SK-N-SH (cell line): ENCODE measurements around the gene PARD3B. TPM values are rescaled to one million over a fixed set of nuclear protein-coding genes. Genes with fewer than 3 reads are reported as not detected.

Experiments
- CTCF ChIA-PET: fragments of 300-600, 350-600 bp; formaldehyde crosslinking; extraction: SDS; loops from one replicate; lab custom pipeline; 2021; lab: Yijun Ruan, JAX
- POLR2A ChIA-PET: fragments of 350-600 bp; sonication (Branson Sonifier 250); formaldehyde crosslinking; extraction: SDS; loops from one replicate; lab custom pipeline; 2020; ENCODE audit warnings: antibody characterized with exemption, inconsistent platforms; lab: Yijun Ruan, JAX
- DNase-seq: peaks from one replicate; pipeline ENCODE4 v3.0.0; 2012
- H2AFZ ChIP-seq: fragments of 200-600 bp; sonication (generic); 2 replicates; pipeline ENCODE4 v1.8.1; 2016; ENCODE audit warnings: antibody characterized with exemption, mild to moderate bottlenecking, low read depth
- H3F3A ChIP-seq: fragments of 200-600 bp; sonication (generic); replicated peaks from 2 replicates; pipeline ENCODE3; 2016; ENCODE audit warnings: antibody characterized with exemption, mild to moderate bottlenecking; ENCODE audit not compliant: insufficient read depth
- H3K27ac ChIP-seq, 2 experiments: fragments of 200-500 bp in 1 of 2; fragments of 200-600 bp in 1 of 2; sonication (Bioruptor generic) in 1 of 2; sonication (generic), shearing (Covaris generic) in 1 of 2; 2 replicates each; pipeline versions ENCODE4 v1.5.1 to v1.6.1; 2014 to 2016; ENCODE audit warnings: low read depth in 2 of 2, inconsistent platforms in 1 of 2, low read length in 1 of 2, mild to moderate bottlenecking in 1 of 2, mixed read lengths in 1 of 2
- H3K27me3 ChIP-seq: fragments of 200-600 bp; sonication (generic), shearing (Covaris generic); 2 replicates; pipeline ENCODE4 v1.6.1; 2016; ENCODE audit warnings: mixed run types; ENCODE audit not compliant: insufficient read depth
- H3K36me3 ChIP-seq, 2 experiments: fragments of 200-500 bp in 1 of 2; fragments of 200-600 bp in 1 of 2; sonication (Bioruptor generic) in 1 of 2; sonication (generic) in 1 of 2; replicated peaks in 1 of 2; 2 replicates each; pipeline versions ENCODE3 to v1.5.1; 2014 to 2016; ENCODE audit warnings: low read length in 1 of 2, mild to moderate bottlenecking in 1 of 2; ENCODE audit not compliant: insufficient read depth in 2 of 2, control insufficient read depth in 1 of 2
- H3K4me1 ChIP-seq, 2 experiments: fragments of 200-500 bp in 1 of 2; fragments of 200-600 bp in 1 of 2; sonication (Bioruptor generic) in 1 of 2; sonication (generic), shearing (Covaris generic) in 1 of 2; 2 replicates each; pipeline versions ENCODE4 v1.5.1 to v1.6.1; 2014 to 2016; ENCODE audit warnings: low read depth in 1 of 2, low read length in 1 of 2, mixed run types in 1 of 2; ENCODE audit not compliant: insufficient read depth in 2 of 2, control insufficient read depth in 1 of 2
- H3K4me2 ChIP-seq: fragments of 200-600 bp; sonication (generic), shearing (Covaris generic); 2 replicates; pipeline ENCODE4 v1.6.1; 2017; ENCODE audit warnings: mixed run types
- H3K4me3 ChIP-seq, 2 experiments: fragments of 200-500 bp in 1 of 2; fragments of 200-600 bp in 1 of 2; sonication (Bioruptor generic) in 1 of 2; sonication (generic), shearing (Covaris generic) in 1 of 2; 2 replicates each; pipeline versions ENCODE4 v1.5.1 to v1.8.1; 2014 to 2016; ENCODE audit warnings: low read depth in 2 of 2, inconsistent platforms in 1 of 2, low read length in 1 of 2, mild to moderate bottlenecking in 1 of 2, mixed read lengths in 1 of 2, moderate library complexity in 1 of 2
- H3K79me2 ChIP-seq: fragments of 200-600 bp; sonication (generic); 2 replicates; pipeline ENCODE4 v1.8.1; 2017; ENCODE audit warnings: mild to moderate bottlenecking; ENCODE audit not compliant: insufficient read depth
- H3K9ac ChIP-seq: fragments of 200-600 bp; sonication (generic); 2 replicates; pipeline ENCODE4 v1.6.1; 2017; ENCODE audit warnings: mixed run types
- H3K9me2 ChIP-seq: fragments of 200-600 bp; sonication (generic); 2 replicates; pipeline ENCODE4 v1.6.1; 2017; ENCODE audit warnings: mixed run types
- H3K9me3 ChIP-seq: fragments of 200-600 bp; sonication (generic); 2 replicates; pipeline ENCODE4 v1.6.1; 2017; ENCODE audit warnings: mixed run types, mild to moderate bottlenecking, moderate library complexity
- H4K20me1 ChIP-seq: fragments of 200-600 bp; sonication (generic); 2 replicates; pipeline ENCODE4 v1.6.1; 2017; ENCODE audit warnings: mild to moderate bottlenecking, mixed run types; ENCODE audit not compliant: insufficient read depth
- CTCF ChIP-seq: fragments of 200-600 bp; sonication (generic); IDR thresholded peaks from 2 replicates; pipeline ENCODE4 v1.6.1; 2017; ENCODE audit warnings: antibody characterized with exemption, mild to moderate bottlenecking, moderate library complexity
- ELF1 ChIP-seq: IDR thresholded peaks from 2 replicates; pipeline ENCODE4 v1.4.0; 2012
- EP300 ChIP-seq, 2 experiments: IDR thresholded peaks; 2 replicates each; pipeline versions ENCODE4 v1.4.0 to v1.6.1; 2012; ENCODE audit warnings: borderline replicate concordance in 1 of 2, low read depth in 1 of 2, low read length in 1 of 2
- EZH2phosphoT487 ChIP-seq: fragments of 200-600 bp; sonication (generic); IDR thresholded peaks from 2 replicates; pipeline ENCODE4 v1.6.1; 2017; ENCODE audit warnings: low read depth, mixed run types, mild to moderate bottlenecking, antibody characterized with exemption, moderate library complexity, borderline replicate concordance
- FOSL2 ChIP-seq: IDR thresholded peaks from 2 replicates; pipeline ENCODE4 v1.4.0; 2012; ENCODE audit warnings: low read depth, mild to moderate bottlenecking, moderate library complexity, borderline replicate concordance
- FOXJ3 ChIP-seq: sonication (generic); formaldehyde crosslinking; IDR thresholded peaks from 2 replicates; pipeline ENCODE4 v1.5.1; 2020; ENCODE audit warnings: mild to moderate bottlenecking, missing genetic modification reagents
- FOXM1 ChIP-seq: IDR thresholded peaks from 2 replicates; pipeline ENCODE4 v1.4.0; 2012; ENCODE audit warnings: low read depth, mild to moderate bottlenecking
- IRF3 ChIP-seq: fragments of 150-350 bp; IDR thresholded peaks from 2 replicates; pipeline ENCODE4 v1.6.1; 2016; ENCODE audit warnings: mild to moderate bottlenecking, low read depth, low read length
- NFIC ChIP-seq: IDR thresholded peaks from 2 replicates; pipeline ENCODE4 v1.4.0; 2012; ENCODE audit warnings: borderline replicate concordance
- NRF1 ChIP-seq: IDR thresholded peaks from 2 replicates; pipeline ENCODE4 v1.6.1; 2012; ENCODE audit warnings: low read depth, mild to moderate bottlenecking, low read length
- POLR2AphosphoS5 ChIP-seq: IDR thresholded peaks from 2 replicates; pipeline ENCODE4 v1.6.1; 2012; ENCODE audit warnings: low read depth, low read length
- RAD21 ChIP-seq: IDR thresholded peaks from 2 replicates; pipeline ENCODE4 v1.6.1; 2012; ENCODE audit warnings: mild to moderate bottlenecking, low read length
- RCOR1 ChIP-seq: fragments of 150-350 bp; IDR thresholded peaks from 2 replicates; pipeline ENCODE4 v1.6.1; 2017; ENCODE audit warnings: antibody characterized with exemption, low read length
- RXRA ChIP-seq: IDR thresholded peaks from 2 replicates; pipeline ENCODE4 v1.4.0; 2012; ENCODE audit warnings: low read depth, mild to moderate bottlenecking, borderline replicate concordance
- SMC3 ChIP-seq: IDR thresholded peaks from 2 replicates; pipeline ENCODE4 v1.6.1; 2012; ENCODE audit warnings: low read depth, low read length, improper control_type of control experiment
- USF1 ChIP-seq: IDR thresholded peaks from 2 replicates; pipeline ENCODE4 v1.4.0; 2012; ENCODE audit warnings: low read depth, borderline replicate concordance
- USF2 ChIP-seq: fragments of 150-350 bp; IDR thresholded peaks from 2 replicates; pipeline ENCODE4 v1.6.1; 2017; ENCODE audit warnings: antibody characterized with exemption, low read length, low read depth, borderline replicate concordance
- ZBTB33 ChIP-seq: IDR thresholded peaks from 2 replicates; pipeline ENCODE4 v1.4.0; 2012; ENCODE audit warnings: low read depth, borderline replicate concordance
- WGBS: methylation state at CpG from one replicate; pipeline ENCODE4 v1.1.6; 2017; ENCODE audit warnings: low lambda C conversion rate; 5-methylcytosine and 5-hydroxymethylcytosine counted together
- polyA plus RNA-seq, 3 experiments: library from polyadenylated mRNA; depleted of rRNA; stranded (reverse); fragments of >200 nt; gene quantifications; 2 replicates each; pipeline ENCODE4 v1.2.3, GENCODE V29; 2012

Gene PARD3B
- polyA plus RNA-seq, 1 of the 3 experiments (the other 2 are of a cell fraction): 0.87 TPM

GRCh38 chr2:205460217-205460616 lies 914.9 kb downstream of the PARD3B start:
- H3K36me3 ChIP-seq: peaks cover 0 to 6% of the 10 kb centered on the region in 2 experiments
- no peaks in the 10 kb centered on the region for H3K79me2 ChIP-seq
- no peaks in the 10 kb centered on the region; a peak in 1 of 4 replicates for H3K4me1 ChIP-seq
- ChIA-PET POLR2A (no interaction called here), CTCF (interaction anchor here (0.6 kb wide), 1 partner anchor 26 kb away, joined by 3 read pairs; no protein-coding TSS in a partner anchor)
- H3K4me2 ChIP-seq: no peak overlapping the region
- no peaks in the 10 kb centered on the region for H3K9me3 ChIP-seq
- no peak overlapping the region for H3K4me3 ChIP-seq
- H3K27ac ChIP-seq: no peak overlapping the region
- H3F3A ChIP-seq: no peaks in the 10 kb centered on the region
- H3K9me2 ChIP-seq: no peaks in the 10 kb centered on the region
- no peak overlapping the region for H2AFZ ChIP-seq
- WGBS: 93% methylated on average over 1 of the region's 1 CpG
- no peaks in the 10 kb centered on the region for H4K20me1 ChIP-seq
- DNase-seq: no peak
- TF ChIP-seq USF1: no peak
- TF ChIP-seq CTCF: no peak
- TF ChIP-seq POLR2AphosphoS5: no peak
- no peak for TF ChIP-seq IRF3
- no peak for TF ChIP-seq FOSL2
- TF ChIP-seq RCOR1: no peak
- TF ChIP-seq NFIC: no peak
- TF ChIP-seq RAD21: no peak
- TF ChIP-seq RXRA: no peak
- no peak for TF ChIP-seq SMC3
- no peak for TF ChIP-seq FOXJ3 (CRISPR knock-in tag)
- no peak for TF ChIP-seq FOXM1
- no peak for TF ChIP-seq NRF1
- TF ChIP-seq ELF1: no peak
- no peak for TF ChIP-seq USF2
- no peak for TF ChIP-seq EZH2phosphoT487
- no peak for TF ChIP-seq ZBTB33
- TF ChIP-seq EP300 (IDR thresholded peaks at IDR 0.05; ENCODE audit: borderline replicate concordance in 1 of 2, low read depth in 1 of 2, low read length in 1 of 2): no peak
- H3K27me3 ChIP-seq: no peaks in the 10 kb centered on the region
- H3K9ac ChIP-seq: no peak overlapping the region
